Measurements from ENCODE around the gene FABP7. TPM values are rescaled to one million over a fixed set of nuclear protein-coding genes. Genes with fewer than 3 reads are reported as not detected.

Gene FABP7
- total RNA-seq, 1 experiment from 2014 or later = 1.2 TPM

DNA sequence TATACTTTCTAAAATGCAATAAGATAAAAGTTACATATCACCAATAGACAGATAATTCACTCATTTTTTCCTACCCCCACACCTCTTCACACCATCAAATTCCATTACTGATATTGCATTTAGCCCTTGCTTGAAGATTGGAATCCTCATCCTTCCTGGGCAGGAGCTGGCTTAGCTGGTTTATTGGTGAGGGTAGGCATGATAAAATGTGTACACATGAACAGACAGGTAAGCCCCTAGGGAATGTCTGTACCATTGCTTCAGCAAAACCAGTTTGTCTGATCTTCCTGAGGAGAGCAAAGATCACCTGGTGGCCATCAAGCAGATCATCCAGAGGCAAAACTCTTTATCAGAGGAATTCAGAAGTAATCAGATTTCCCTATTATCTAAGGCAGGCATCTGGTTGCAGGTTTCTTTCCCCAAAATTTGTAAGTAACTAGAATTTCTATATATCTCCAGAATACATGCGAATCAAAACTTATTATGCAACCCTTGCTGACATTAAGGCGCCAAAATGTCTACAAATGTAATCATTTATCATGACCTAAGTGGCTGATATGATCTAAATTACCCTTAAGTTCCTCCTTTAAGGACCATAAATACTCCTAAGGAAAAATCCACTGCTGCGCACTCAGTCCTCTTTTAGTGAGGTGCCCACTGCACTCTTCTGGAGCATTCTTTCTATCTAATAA, 6.6 kb upstream of the FABP7 start:
- TF ChIP-seq EZH2 (IDR thresholded peaks at IDR 0.05; ENCODE audit: borderline replicate concordance, low read depth, low read length, poor library complexity, severe bottlenecking) = no peak
- TF ChIP-seq, protein P1, sequence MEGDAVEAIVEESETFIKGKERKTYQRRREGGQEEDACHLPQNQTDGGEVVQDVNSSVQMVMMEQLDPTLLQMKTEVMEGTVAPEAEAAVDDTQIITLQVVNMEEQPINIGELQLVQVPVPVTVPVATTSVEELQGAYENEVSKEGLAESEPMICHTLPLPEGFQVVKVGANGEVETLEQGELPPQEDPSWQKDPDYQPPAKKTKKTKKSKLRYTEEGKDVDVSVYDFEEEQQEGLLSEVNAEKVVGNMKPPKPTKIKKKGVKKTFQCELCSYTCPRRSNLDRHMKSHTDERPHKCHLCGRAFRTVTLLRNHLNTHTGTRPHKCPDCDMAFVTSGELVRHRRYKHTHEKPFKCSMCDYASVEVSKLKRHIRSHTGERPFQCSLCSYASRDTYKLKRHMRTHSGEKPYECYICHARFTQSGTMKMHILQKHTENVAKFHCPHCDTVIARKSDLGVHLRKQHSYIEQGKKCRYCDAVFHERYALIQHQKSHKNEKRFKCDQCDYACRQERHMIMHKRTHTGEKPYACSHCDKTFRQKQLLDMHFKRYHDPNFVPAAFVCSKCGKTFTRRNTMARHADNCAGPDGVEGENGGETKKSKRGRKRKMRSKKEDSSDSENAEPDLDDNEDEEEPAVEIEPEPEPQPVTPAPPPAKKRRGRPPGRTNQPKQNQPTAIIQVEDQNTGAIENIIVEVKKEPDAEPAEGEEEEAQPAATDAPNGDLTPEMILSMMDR (conservative IDR thresholded peaks at IDR 0.05; ENCODE audit: low read depth, low read length) = no peak
- POLR2A ChIA-PET (ENCODE audit: low non-redundant PET) = no interaction called here
- H3K4me3 ChIP-seq (ENCODE audit: low read depth, low read length, poor library complexity, severe bottlenecking) = no peak overlapping the region
- H3K27ac ChIP-seq (ENCODE audit: low read depth, low read length, poor library complexity, severe bottlenecking) = no peak overlapping the region
- intact Hi-C loops (cut with micrococcal nuclease; ENCODE audit: unreplicated experiment) = no loop called here
- DNase-seq (ENCODE audit: low spot score) = no peak
- CTCF ChIA-PET = no interaction called here
- H3K27me3 ChIP-seq (replicated peaks; ENCODE audit: insufficient read depth, low read depth, low read length, poor library complexity) = no peaks in the 10 kb centered on the region
- no peaks in the 10 kb centered on the region for H3K4me1 ChIP-seq (ENCODE audit: insufficient read depth, low read length, poor library complexity, severe bottlenecking)
- no peaks in the 10 kb centered on the region for H3K9me3 ChIP-seq (ENCODE audit: low read depth, low read length, poor library complexity, severe bottlenecking)
- H3K36me3 ChIP-seq (ENCODE audit: insufficient read depth, low read length, poor library complexity, severe bottlenecking) = no peaks in the 10 kb centered on the region
- no TSS peak for BruUV-seq (replicated peaks)

DNA sequence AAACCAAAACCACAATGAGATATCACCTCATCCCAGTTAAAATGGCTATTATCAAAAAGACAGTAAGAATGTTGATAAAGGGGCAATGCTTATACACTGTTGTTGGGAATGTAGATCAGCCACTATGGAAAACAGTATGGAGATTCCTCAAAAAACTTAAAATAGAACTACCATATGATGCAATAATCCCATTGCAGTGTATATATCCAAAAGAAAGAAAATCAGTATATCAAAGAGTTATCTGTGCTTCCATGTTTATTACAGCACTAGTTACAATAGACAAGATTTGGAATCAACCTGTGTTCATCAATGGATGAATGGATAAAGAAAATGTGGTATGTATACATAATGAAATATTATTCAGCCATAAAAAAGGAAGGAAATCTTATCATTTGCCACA, 3.5 kb upstream of the FABP7 start:
- no peaks in the 10 kb centered on the region for H3K27me3 ChIP-seq (replicated peaks; ENCODE audit: insufficient read depth, low read depth, low read length, poor library complexity)
- no peak overlapping the region for H3K4me3 ChIP-seq (ENCODE audit: low read depth, low read length, poor library complexity, severe bottlenecking)
- no TSS peak for BruUV-seq (replicated peaks)
- DNase-seq (ENCODE audit: low spot score) = no peak
- ChIA-PET CTCF (no interaction called here), POLR2A (ENCODE audit: low non-redundant PET) (no interaction called here)
- intact Hi-C loops (cut with micrococcal nuclease; ENCODE audit: unreplicated experiment) = no loop called here
- no peaks in the 10 kb centered on the region for H3K9me3 ChIP-seq (ENCODE audit: low read depth, low read length, poor library complexity, severe bottlenecking)
- H3K36me3 ChIP-seq (ENCODE audit: insufficient read depth, low read length, poor library complexity, severe bottlenecking) = no peaks in the 10 kb centered on the region
- no peak overlapping the region for H3K27ac ChIP-seq (ENCODE audit: low read depth, low read length, poor library complexity, severe bottlenecking)
- no peaks in the 10 kb centered on the region for H3K4me1 ChIP-seq (ENCODE audit: insufficient read depth, low read length, poor library complexity, severe bottlenecking)
- TF ChIP-seq EZH2 (IDR thresholded peaks at IDR 0.05; ENCODE audit: borderline replicate concordance, low read depth, low read length, poor library complexity, severe bottlenecking) = no peak
- TF ChIP-seq, protein P1 (conservative IDR thresholded peaks at IDR 0.05; ENCODE audit: low read depth, low read length) = no peak

DNA sequence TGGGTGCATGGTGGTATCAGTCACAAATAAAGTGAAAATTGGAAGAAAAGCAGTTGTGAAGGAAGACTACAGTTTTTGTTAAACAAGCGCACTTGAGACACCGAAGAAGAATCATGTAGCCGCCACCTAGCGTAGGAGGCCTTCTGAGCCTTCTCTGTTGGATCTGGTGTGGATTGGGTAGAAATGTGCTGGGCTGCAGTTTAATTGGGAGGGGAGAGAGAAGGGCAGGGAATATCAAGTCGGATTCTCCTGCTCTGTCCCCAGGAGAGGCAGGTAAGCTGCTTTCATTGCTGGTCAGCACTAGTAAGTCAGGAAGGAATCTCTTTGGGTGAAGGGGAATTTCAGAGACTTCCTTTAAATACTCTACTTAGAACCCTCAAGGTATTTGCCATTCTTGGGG, 1.2 kb upstream of the FABP7 start:
- no TSS peak for BruUV-seq (replicated peaks)
- Histone ChIP-seq H3K4me1 (ENCODE audit: insufficient read depth, low read length, poor library complexity, severe bottlenecking) (no peaks in the 10 kb centered on the region), H3K4me3 (ENCODE audit: low read depth, low read length, poor library complexity, severe bottlenecking) (no peak overlapping the region), H3K27me3 (replicated peaks; ENCODE audit: insufficient read depth, low read depth, low read length, poor library complexity) (no peaks in the 10 kb centered on the region), H3K27ac (ENCODE audit: low read depth, low read length, poor library complexity, severe bottlenecking) (no peak overlapping the region), H3K36me3 (ENCODE audit: insufficient read depth, low read length, poor library complexity, severe bottlenecking) (no peaks in the 10 kb centered on the region), H3K9me3 (ENCODE audit: low read depth, low read length, poor library complexity, severe bottlenecking) (no peaks in the 10 kb centered on the region)
- ChIA-PET CTCF (no interaction called here), POLR2A (ENCODE audit: low non-redundant PET) (interaction anchor here (0.5 kb wide), 1 partner anchor 69 kb away, joined by 6 read pairs; no protein-coding TSS in a partner anchor)
- no peak for TF ChIP-seq EZH2 (IDR thresholded peaks at IDR 0.05; ENCODE audit: borderline replicate concordance, low read depth, low read length, poor library complexity, severe bottlenecking)
- TF ChIP-seq, protein P1 (conservative IDR thresholded peaks at IDR 0.05; ENCODE audit: low read depth, low read length) = no peak
- intact Hi-C loops (cut with micrococcal nuclease; ENCODE audit: unreplicated experiment) = no loop called here
- DNase-seq (ENCODE audit: low spot score) = no peak
